ENCODE results near the gene ORM2.

ORM2 gene

GRCh38 chr9:114291886-114292590, 37.6 kb upstream of the ORM2 start:
- DNase-seq: no peak

- no peak for DNase-seq
Measured at GRCh38 chr9:114294664-114295063, 35.0 kb upstream of the ORM2 start.

GRCh38 chr9:114296338-114296737, 33.3 kb upstream of the ORM2 start:
- no peak for DNase-seq

- no peak for DNase-seq
Measured at GRCh38 chr9:114299286-114300152, 30.1 kb upstream of the ORM2 start.

GRCh38 chr9:114300153-114300845, 29.4 kb upstream of the ORM2 start:
- no peak for DNase-seq

- no peak for DNase-seq
Measured at GRCh38 chr9:114300846-114301797, 28.5 kb upstream of the ORM2 start.

- DNase-seq: no peak
Measured at GRCh38 chr9:114301798-114302565, 27.7 kb upstream of the ORM2 start.

GRCh38 chr9:114302727-114303126, 26.9 kb upstream of the ORM2 start:
- DNase-seq: no peak

- no peak for DNase-seq
Measured at GRCh38 chr9:114303571-114303970, 26.1 kb upstream of the ORM2 start.

- DNase-seq: no peak
Measured at GRCh38 chr9:114303977-114304376, 25.7 kb upstream of the ORM2 start.

- no peak for DNase-seq
Measured at GRCh38 chr9:114304416-114305188, 25.1 kb upstream of the ORM2 start.

GRCh38 chr9:114307899-114308267, 21.8 kb upstream of the ORM2 start:
- no peak for DNase-seq

GRCh38 chr9:114308361-114308950, 21.2 kb upstream of the ORM2 start:
- DNase-seq: peak in 1 of 58 donors; percentile 11

GRCh38 chr9:114309096-114309495, 20.6 kb upstream of the ORM2 start:
- DNase-seq: no peak

- DNase-seq: no peak
Measured at GRCh38 chr9:114310471-114311450, 18.9 kb upstream of the ORM2 start.

- no peak for DNase-seq
Measured at GRCh38 chr9:114311571-114312512, 17.8 kb upstream of the ORM2 start.

- no peak for DNase-seq
Measured at GRCh38 chr9:114312513-114312875, 17.2 kb upstream of the ORM2 start.

Data from anterior cingulate cortex (tissue), 58 donors.